H1 (cell line): ENCODE measurements around the gene SLC26A9. TPM values are rescaled to one million over a fixed set of nuclear protein-coding genes. Genes with fewer than 3 reads are reported as not detected.

Experiments used
- polyA plus RNA-seq, 7 experiments: library from polyadenylated mRNA; depleted of rRNA in 3 of 7; stranded (reverse) in 5 of 7; unstranded in 2 of 7; fragments of >200 nt in 5 of 7; fragments of 200-250 nt in 2 of 7; gene quantifications; 1 replicate in 5 of 7; 2 replicates in 1 of 7; 4 replicates in 1 of 7; pipeline versions ENCODE4 v1.2.1 to v1.2.3, GENCODE V29; 2011 to 2013; ENCODE audit warnings: missing spikeins in 2 of 7, mixed read lengths in 2 of 7
- total RNA-seq: library from RNA; stranded (reverse); fragmentation: NEBNext Ultra II Directional; extraction: Animal tissue kit (Norgen Biotek cat#: 25700); gene quantifications from 2 replicates; pipeline ENCODE4 v1.2.1, GENCODE V29; 2021
- TF ChIP-seq, protein P1 (sequence below): fragments of 300-600 bp; sonication (generic); IDR thresholded peaks from 2 replicates; pipeline ENCODE4 v1.7.1; 2012; ENCODE audit warnings: low read length, moderate library complexity, mild to moderate bottlenecking, inconsistent platforms; ENCODE audit not compliant: insufficient replicate concordance

SLC26A9 gene
- total and polyA plus RNA-seq, 2 of the 8 experiments (the other 6 are each of a cell fraction or from before 2014, with no cell fraction given), result not detected

DNA sequence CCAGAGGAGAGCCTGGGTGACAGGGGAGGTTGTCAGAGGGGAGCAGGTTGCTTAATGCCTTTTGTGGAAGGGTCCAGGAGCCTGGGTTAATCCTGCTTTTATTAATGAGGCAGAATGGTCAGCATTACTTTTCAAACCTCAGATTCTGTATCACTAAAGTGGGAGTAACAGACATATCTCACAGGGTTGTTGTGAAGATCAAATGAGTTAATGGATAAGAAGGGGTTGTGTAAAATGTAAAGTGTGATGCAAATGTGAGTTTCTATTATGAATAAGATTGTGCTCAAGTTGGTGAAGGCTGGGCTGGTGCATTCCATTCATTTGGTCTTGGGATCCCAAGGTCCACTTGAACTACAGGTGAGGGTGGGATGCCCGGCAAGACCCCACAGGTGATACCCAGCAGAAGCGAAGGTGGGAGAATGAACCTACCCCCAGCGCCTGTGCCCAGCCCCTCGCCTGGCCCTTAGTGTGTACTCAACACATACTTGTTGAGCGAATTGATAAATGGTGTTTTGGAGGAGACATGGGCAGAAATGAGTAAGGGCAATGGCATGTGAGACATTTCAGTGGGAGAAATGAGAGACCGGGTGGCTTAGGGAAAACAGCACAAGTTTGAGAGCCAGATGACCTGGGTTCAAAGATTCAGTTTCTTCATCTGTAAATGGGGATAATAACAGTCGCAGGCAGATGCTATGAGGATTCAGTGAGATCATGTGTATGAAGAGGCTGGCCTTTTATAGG lies 6.2 kb downstream of the SLC26A9 start (continued):
- TF ChIP-seq, protein P1, sequence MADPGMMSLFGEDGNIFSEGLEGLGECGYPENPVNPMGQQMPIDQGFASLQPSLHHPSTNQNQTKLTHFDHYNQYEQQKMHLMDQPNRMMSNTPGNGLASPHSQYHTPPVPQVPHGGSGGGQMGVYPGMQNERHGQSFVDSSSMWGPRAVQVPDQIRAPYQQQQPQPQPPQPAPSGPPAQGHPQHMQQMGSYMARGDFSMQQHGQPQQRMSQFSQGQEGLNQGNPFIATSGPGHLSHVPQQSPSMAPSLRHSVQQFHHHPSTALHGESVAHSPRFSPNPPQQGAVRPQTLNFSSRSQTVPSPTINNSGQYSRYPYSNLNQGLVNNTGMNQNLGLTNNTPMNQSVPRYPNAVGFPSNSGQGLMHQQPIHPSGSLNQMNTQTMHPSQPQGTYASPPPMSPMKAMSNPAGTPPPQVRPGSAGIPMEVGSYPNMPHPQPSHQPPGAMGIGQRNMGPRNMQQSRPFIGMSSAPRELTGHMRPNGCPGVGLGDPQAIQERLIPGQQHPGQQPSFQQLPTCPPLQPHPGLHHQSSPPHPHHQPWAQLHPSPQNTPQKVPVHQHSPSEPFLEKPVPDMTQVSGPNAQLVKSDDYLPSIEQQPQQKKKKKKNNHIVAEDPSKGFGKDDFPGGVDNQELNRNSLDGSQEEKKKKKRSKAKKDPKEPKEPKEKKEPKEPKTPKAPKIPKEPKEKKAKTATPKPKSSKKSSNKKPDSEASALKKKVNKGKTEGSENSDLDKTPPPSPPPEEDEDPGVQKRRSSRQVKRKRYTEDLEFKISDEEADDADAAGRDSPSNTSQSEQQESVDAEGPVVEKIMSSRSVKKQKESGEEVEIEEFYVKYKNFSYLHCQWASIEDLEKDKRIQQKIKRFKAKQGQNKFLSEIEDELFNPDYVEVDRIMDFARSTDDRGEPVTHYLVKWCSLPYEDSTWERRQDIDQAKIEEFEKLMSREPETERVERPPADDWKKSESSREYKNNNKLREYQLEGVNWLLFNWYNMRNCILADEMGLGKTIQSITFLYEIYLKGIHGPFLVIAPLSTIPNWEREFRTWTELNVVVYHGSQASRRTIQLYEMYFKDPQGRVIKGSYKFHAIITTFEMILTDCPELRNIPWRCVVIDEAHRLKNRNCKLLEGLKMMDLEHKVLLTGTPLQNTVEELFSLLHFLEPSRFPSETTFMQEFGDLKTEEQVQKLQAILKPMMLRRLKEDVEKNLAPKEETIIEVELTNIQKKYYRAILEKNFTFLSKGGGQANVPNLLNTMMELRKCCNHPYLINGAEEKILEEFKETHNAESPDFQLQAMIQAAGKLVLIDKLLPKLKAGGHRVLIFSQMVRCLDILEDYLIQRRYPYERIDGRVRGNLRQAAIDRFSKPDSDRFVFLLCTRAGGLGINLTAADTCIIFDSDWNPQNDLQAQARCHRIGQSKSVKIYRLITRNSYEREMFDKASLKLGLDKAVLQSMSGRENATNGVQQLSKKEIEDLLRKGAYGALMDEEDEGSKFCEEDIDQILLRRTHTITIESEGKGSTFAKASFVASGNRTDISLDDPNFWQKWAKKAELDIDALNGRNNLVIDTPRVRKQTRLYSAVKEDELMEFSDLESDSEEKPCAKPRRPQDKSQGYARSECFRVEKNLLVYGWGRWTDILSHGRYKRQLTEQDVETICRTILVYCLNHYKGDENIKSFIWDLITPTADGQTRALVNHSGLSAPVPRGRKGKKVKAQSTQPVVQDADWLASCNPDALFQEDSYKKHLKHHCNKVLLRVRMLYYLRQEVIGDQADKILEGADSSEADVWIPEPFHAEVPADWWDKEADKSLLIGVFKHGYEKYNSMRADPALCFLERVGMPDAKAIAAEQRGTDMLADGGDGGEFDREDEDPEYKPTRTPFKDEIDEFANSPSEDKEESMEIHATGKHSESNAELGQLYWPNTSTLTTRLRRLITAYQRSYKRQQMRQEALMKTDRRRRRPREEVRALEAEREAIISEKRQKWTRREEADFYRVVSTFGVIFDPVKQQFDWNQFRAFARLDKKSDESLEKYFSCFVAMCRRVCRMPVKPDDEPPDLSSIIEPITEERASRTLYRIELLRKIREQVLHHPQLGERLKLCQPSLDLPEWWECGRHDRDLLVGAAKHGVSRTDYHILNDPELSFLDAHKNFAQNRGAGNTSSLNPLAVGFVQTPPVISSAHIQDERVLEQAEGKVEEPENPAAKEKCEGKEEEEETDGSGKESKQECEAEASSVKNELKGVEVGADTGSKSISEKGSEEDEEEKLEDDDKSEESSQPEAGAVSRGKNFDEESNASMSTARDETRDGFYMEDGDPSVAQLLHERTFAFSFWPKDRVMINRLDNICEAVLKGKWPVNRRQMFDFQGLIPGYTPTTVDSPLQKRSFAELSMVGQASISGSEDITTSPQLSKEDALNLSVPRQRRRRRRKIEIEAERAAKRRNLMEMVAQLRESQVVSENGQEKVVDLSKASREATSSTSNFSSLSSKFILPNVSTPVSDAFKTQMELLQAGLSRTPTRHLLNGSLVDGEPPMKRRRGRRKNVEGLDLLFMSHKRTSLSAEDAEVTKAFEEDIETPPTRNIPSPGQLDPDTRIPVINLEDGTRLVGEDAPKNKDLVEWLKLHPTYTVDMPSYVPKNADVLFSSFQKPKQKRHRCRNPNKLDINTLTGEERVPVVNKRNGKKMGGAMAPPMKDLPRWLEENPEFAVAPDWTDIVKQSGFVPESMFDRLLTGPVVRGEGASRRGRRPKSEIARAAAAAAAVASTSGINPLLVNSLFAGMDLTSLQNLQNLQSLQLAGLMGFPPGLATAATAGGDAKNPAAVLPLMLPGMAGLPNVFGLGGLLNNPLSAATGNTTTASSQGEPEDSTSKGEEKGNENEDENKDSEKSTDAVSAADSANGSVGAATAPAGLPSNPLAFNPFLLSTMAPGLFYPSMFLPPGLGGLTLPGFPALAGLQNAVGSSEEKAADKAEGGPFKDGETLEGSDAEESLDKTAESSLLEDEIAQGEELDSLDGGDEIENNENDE, result no peak
